Measurements from ENCODE around the gene EPHB1. TPM values are rescaled to one million over a fixed set of nuclear protein-coding genes. Genes with fewer than 3 reads are reported as not detected.

EPHB1 gene
- total RNA-seq, 1 donor from 2014 or later = 3.0 TPM

DNA sequence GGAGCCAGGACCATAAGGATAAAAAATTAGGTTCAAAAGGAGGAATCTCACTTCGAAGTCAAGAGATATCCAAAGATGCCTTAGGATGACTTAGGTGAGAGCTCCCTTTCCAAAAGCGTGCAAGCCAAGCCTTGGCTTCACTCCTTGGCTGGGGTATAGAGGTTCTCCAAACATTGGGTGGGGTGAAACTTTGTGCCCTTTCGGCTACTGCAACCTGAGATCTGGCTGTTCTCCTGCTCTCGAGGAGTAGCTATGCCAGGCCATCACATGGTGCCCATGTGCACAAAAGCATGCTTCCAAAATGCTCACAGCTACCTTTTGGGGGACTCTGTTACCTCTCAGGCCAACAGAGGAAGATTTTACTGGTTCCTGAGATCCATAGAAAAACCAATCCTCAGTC is 373.8 kb downstream of the EPHB1 start:
- H3K27ac ChIP-seq = no peak overlapping the region
- no peaks in the 10 kb centered on the region for H3K36me3 ChIP-seq
- TF ChIP-seq, protein P1, sequence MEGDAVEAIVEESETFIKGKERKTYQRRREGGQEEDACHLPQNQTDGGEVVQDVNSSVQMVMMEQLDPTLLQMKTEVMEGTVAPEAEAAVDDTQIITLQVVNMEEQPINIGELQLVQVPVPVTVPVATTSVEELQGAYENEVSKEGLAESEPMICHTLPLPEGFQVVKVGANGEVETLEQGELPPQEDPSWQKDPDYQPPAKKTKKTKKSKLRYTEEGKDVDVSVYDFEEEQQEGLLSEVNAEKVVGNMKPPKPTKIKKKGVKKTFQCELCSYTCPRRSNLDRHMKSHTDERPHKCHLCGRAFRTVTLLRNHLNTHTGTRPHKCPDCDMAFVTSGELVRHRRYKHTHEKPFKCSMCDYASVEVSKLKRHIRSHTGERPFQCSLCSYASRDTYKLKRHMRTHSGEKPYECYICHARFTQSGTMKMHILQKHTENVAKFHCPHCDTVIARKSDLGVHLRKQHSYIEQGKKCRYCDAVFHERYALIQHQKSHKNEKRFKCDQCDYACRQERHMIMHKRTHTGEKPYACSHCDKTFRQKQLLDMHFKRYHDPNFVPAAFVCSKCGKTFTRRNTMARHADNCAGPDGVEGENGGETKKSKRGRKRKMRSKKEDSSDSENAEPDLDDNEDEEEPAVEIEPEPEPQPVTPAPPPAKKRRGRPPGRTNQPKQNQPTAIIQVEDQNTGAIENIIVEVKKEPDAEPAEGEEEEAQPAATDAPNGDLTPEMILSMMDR (IDR thresholded peaks at IDR 0.05) = no peak
- ATAC-seq = no peak
- no peak for DNase-seq
- no peak overlapping the region for H3K4me3 ChIP-seq
- H3K4me1 ChIP-seq = no peaks in the 10 kb centered on the region
- no peaks in the 10 kb centered on the region for H3K9me3 ChIP-seq
- intact Hi-C loops (cut with DNase I) = no loop called here
- H3K27me3 ChIP-seq (ENCODE audit: low read depth) = no peaks in the 10 kb centered on the region

DNA sequence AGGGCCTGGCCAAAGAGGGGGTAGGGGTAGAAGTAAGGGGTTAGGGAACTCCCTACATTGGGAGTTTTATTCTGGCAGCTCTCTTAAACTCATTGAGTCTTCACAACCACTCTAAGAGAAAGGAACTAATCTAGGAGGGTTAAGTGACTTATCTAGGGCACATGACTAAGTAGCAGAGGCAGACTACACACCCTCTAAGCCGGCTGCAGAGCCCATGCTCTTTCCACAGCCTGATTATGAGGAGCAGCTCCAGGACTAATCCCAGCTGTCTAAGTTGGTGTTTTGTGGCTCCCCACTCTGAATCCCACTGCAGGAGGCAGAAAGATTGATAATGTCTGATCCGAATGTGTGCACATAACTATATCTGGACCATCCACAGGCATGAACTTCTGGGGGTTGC is 374.6 kb downstream of the EPHB1 start:
- Histone ChIP-seq H3K4me3 (no peak overlapping the region), H3K27ac (no peak overlapping the region), H3K36me3 (no peaks in the 10 kb centered on the region), H3K27me3 (ENCODE audit: low read depth) (no peaks in the 10 kb centered on the region), H3K9me3 (no peaks in the 10 kb centered on the region), H3K4me1 (no peaks in the 10 kb centered on the region)
- ATAC-seq = no peak
- intact Hi-C loops (cut with DNase I) = no loop called here
- no peak for DNase-seq
- TF ChIP-seq, protein P1 (IDR thresholded peaks at IDR 0.05) = no peak

DNA sequence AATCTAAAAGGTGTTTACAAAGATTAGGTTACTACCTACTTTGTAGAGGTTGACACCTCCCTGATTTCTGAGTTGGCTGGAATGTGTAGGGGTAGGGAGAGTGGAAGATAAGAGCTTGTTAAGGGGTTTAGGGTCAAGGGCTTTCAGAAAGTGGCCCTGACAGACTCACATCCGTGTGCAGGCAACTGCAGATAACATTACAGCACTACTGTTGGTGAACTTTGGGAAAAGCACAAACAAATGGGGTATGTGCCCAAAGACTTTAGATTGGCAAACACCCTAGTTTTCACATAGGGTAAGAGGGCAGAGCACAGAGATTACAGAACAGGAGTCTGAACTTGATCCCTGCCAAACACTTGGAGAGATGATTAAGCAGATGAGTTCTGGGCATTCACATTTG is 375.7 kb downstream of the EPHB1 start:
- H3K27ac ChIP-seq = no peak overlapping the region
- DNase-seq = no peak
- H3K36me3 ChIP-seq = no peaks in the 10 kb centered on the region
- no peaks in the 10 kb centered on the region for H3K4me1 ChIP-seq
- peak; percentile 56 to 76 for ATAC-seq
- TF ChIP-seq, protein P1 (IDR thresholded peaks at IDR 0.05) = no peak
- no peak overlapping the region for H3K4me3 ChIP-seq
- intact Hi-C loops (cut with DNase I) = no loop called here
- H3K9me3 ChIP-seq = no peaks in the 10 kb centered on the region
- H3K27me3 ChIP-seq (ENCODE audit: low read depth) = no peaks in the 10 kb centered on the region

DNA sequence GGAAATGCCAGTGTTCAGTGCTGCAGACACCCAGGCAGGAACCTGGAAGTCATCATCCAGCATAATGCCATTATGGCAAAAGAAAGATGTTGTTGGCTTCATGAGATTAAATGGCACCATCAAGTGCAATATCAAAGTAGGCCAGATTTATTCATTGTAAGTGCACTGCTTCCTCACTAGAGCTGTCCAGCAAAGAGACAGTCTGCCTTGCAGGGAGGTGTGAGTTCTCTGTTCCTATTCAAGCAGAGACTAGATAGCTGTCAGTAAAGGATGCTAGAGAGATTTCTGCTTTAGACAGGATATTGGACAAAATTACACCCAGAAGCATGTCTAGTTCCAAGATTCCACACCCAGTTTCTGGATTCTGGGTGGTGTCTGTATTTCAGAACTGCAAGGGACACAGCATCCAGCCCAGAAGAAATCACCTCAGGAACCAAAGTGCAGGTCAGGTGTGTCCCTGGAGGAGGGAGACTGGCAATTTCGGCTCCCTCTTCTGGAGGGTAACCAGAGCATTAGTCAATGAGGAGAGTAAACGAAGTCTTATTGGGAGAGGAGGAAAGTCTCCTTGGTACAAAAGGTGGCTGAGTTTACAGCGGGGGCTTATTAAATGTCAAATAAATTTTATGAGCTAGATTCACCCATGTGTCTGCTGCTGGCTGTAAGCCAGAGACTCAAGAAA is 377.3 kb downstream of the EPHB1 start:
- Histone ChIP-seq H3K27ac (no peak overlapping the region), H3K4me1 (no peaks in the 10 kb centered on the region), H3K27me3 (ENCODE audit: low read depth) (no peaks in the 10 kb centered on the region), H3K4me3 (no peak overlapping the region), H3K36me3 (no peaks in the 10 kb centered on the region), H3K9me3 (no peaks in the 10 kb centered on the region)
- TF ChIP-seq, protein P1 (IDR thresholded peaks at IDR 0.05) = no peak
- DNase-seq = no peak
- intact Hi-C loops (cut with DNase I) = no loop called here
- ATAC-seq = no peak

DNA sequence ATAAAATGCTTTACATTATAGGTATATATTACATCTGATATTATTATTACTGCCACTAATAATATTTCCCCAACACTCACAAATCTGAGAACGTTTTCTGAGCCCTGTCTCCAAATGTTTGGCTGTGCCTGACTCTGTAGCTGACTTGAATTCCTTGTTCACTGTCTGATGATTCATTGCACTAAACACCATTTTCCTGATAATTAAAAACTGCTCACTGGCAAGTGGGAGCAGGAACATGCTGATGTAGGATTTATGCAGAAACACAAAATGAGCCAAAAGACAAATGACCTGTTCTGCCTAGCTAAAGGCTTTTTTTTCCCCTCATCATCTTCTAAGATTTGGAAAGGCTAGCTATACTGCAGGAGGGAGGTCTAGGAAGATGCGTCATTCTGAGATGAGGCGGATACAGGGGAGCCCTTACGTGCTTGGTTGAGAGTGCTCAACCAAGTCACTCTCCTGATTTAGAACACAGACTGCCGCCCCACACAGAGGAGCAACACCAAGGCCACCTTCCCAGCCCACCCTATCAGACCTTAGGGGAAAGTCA is 380.7 kb downstream of the EPHB1 start:
- TF ChIP-seq, protein P1 (IDR thresholded peaks at IDR 0.05) = no peak
- Histone ChIP-seq H3K27me3 (ENCODE audit: low read depth) (no peaks in the 10 kb centered on the region), H3K27ac (no peak overlapping the region), H3K9me3 (no peaks in the 10 kb centered on the region), H3K36me3 (no peaks in the 10 kb centered on the region), H3K4me1 (no peaks in the 10 kb centered on the region), H3K4me3 (no peak overlapping the region)
- intact Hi-C loops (cut with DNase I) = no loop called here
- DNase-seq = no peak
- ATAC-seq = no peak

Data from lower lobe of right lung (tissue), 2 donors.